GM20431 (cell line): ENCODE results near the gene METTL1.
"Not testable (repeated sequence)": the region's sequence is repeated elsewhere in the genome, so short reads cannot be mapped to it uniquely, and the experiment has no call there.

Experiments
- in situ Hi-C: fragments of 300-500 bp; cut with MseI, MboI; formaldehyde crosslinking; loops from one replicate; pipeline ENCODE4 v1.15.0; 2020; ENCODE audit warnings: low sequenced_read_pairs; ENCODE audit not compliant: unreplicated experiment

METTL1 gene

GRCh38 chr12:57727758-57728395 is 44.0 kb downstream of the METTL1 start:
- in situ Hi-C loops = no loop called here

DNA sequence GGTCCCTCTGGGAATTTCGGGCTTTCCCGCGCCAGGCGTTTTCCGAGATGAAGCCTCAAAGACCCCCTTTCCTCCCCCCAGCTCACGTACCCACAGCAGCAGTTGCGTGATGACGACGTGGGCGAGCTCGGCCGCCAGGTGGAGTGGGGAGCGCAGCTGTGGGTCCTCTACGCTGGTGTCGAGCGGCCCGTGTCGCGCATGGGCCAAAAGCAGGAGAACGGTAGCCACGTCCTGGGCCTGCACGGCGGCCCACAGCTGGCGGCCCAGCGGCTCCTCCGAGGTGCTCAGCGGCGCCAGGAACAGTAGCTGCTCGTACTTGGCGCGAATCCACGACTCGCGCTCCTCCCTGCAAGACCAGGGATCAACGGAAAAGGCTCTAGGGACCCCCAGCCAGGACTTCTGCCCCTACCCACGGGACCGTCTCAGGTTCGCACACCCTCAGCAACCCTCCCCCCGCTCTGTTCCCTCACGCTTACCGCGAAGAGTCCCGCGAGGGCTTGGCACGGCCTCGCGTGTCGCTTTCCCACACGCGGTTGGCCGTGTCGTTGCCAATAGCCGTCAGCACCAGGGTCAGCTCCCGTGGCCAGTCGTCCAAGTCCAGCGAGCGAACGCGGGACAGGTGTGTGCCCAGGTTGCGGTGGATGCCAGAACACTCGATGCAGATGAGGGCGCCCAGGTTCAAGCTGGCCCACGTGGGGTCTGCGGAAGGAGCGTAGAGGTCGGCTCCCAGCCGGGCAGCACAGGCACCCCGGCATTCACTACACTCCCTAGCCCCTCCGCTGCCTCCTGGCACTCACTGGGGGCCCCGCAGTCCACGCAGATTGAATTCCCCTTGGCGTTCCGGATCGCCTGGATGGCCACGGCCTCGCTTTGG is 44.8 kb downstream of the METTL1 start:
- in situ Hi-C loops = no loop called here

GRCh38 chr12:57726151-57726883 is 45.6 kb downstream of the METTL1 start:
- in situ Hi-C loops = no loop called here

DNA sequence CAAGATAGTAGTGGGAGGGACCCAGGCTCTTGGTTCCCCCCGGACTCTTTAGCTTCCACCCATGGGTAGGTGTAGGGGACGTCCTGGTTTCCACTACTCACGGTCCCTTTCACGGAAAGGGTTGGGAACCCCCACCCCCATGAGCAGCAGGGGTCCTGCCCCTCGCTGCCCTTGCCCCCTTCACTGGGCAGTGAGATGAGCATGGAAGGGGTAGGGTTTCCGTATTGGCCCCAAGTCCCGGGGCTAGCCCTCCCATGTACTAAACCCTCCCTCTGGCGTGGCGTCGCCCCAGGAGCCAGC is 46.1 kb downstream of the METTL1 start:
- in situ Hi-C loops = no loop called here

- in situ Hi-C loops = no loop called here
Observed at GRCh38 chr12:57724936-57725740, 46.8 kb downstream of the METTL1 start.

DNA sequence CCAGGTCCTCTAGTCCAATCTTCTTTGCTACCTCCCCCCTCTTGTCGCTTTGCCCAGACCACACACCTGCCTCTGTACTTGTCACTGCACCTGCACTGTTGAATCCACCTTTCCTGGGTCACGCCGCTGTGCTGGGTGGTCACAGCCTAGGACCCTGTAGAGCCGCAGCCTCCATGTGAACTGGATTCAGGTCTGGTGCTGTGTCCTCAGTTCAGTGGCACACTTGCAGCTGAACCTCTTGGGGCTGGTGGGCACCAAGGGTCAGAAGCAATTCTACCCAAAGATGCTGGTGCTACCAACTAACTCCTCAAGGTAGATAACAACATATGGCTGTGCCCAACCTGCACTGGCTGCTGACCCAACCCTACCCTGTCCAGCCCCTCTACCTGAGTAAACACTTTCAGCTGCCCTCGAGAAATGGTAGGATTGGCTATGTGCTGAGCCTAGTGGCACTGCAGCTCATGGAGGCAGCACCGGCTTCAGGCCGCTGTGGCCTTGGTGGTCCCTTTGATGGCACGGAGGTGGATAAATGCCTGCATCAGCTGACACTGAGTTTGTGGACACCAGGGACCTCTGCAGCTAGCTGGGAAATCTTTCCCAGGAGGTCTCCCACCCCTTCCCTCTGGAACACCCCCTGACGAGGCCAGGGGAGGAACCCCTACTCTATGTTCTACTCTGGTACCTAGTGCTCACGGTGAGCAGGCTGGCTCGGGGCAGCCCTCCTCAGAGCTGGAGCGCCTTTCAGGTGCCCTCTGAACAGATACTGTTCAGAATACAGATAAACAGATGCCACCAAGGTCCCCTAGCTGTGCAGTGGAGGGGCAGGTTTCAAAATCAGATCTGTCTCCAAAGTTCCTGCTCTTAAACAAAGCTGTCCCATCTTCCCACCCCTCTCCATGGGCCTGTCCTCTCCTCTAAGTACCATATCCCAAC is 47.6 kb downstream of the METTL1 start:
- in situ Hi-C loops = no loop called here

GRCh38 chr12:57723630-57723962 is 48.3 kb downstream of the METTL1 start:
- in situ Hi-C loops = no loop called here

DNA sequence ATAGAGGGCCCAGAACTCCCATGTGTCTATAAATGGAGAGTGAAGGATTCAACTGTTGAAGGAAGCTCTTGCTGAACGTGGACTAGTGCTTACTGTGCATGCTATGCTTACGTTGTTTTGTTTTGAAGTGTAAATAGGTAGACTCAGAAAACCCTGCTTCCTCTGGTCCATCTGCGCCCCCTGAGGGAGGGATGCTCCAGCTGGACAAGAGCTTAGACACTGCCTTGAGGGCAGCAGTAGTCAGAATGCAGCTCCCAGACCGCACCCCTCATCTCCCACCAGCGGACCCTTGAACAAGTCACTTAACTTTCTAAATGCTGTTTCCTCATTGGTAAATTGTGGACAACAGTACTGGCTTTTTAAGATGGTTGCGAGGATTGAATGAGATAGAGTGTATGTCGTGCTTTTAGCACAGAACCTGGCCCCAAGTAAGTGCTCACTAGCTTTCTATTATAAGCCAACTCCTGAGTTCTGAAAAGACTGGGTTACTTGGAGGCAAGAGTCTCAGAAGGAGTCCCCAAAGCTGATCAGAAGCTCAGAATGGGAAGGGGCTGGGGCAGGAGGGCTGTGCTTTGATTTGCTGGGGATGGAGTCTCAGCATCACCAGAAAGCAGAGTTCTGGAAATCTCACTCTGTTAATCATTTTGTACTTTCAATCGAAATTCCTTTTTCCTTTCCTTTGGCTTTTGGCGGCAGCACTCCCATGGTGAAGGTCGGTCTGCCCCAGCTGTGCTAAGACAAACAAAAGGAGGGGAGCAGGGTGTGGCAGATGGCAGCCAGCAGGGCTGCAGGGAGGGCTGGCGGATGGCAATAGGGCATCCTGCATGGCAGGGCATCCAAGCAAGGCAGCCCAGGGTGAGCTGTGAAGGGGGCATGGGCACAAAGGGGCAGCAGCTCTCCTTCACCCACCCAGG is 48.9 kb downstream of the METTL1 start:
- in situ Hi-C loops = no loop called here

- in situ Hi-C loops = not testable (repeated sequence)
Observed at GRCh38 chr12:57721846-57722608, 49.9 kb downstream of the METTL1 start.

DNA sequence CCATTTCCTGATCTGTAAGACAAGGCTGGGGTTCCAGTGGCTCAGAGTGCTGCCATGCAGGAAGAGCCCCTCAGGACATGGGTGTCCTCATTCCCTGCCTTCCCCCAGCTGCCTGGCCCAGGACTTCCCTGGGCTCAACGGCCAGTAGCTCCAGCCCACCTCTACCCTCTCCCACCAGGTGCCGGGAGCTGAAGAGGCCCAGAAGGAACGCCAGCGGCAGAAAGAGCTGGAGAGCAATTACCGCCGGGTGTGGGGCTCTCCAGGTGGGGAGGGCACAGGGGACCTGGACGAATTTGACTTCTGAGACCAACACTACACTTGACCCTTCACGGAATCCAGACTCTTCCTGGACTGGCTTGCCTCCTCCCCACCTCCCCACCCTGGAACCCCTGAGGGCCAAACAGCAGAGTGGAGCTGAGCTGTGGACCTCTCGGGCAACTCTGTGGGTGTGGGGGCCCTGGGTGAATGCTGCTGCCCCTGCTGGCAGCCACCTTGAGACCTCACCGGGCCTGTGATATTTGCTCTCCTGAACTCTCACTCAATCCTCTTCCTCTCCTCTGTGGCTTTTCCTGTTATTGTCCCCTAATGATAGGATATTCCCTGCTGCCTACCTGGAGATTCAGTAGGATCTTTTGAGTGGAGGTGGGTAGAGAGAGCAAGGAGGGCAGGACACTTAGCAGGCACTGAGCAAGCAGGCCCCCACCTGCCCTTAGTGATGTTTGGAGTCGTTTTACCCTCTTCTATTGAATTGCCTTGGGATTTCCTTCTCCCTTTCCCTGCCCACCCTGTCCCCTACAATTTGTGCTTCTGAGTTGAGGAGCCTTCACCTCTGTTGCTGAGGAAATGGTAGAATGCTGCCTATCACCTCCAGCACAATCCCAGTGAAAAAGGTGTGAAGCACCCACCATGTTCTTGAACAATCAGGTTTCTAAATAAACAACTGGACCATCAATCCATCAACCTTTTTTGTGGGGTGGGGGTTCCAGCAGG is 51.0 kb downstream of the METTL1 start:
- in situ Hi-C loops = no loop called here

- in situ Hi-C loops = no loop called here
Observed at GRCh38 chr12:57719777-57720605, 51.9 kb downstream of the METTL1 start.

DNA sequence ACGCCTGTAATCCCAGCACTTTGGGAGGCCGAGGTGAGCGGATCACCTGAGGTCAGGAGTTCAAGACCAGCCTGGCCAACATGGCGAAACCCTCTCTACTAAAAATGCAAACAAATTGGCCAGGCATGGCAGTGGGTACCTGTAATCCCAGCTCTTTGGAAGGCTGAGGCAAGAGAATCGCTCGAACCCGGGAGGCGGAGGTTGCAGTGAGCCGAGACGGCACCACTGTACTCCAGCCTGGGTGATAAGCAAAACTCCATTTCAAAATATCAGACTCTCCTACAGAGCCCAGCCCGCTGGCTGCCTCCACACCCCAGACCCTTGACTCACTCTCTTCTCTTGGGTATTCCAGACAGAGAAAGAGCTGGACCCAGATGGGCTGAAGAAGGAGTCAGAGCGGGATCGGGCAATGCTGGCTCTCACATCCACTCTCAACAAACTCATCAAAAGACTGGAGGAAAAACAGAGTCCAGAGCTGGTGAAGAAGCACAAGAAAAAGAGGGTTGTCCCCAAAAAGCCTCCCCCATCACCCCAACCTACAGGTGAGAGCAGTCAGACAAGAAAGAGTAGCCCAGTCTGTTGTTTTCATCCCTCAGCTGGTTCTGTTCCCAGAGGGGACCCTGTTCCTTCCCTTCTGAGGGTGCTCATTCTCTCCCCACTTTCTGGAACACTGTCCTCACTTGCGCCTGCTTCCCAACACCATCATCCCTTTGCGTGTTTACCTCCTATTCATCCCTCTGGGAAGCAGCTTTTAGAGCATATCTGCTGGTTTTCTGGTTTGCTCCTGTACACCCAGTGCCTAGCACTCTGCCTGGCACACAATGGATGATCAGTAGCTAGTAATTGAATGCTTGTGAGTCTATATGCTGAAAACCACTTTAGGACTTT is 53.0 kb downstream of the METTL1 start:
- in situ Hi-C loops = no loop called here
